HG02763 (cell line): ENCODE measurements around the gene STARD13.

Experiments used
- ATAC-seq: cut with Tn5 transposase; IDR thresholded peaks from one replicate; pipeline ENCODE4 v1.9.1; 2021; ENCODE audit warnings: mild to moderate bottlenecking, moderate library complexity; ENCODE audit not compliant: unreplicated experiment

STARD13 gene

DNA sequence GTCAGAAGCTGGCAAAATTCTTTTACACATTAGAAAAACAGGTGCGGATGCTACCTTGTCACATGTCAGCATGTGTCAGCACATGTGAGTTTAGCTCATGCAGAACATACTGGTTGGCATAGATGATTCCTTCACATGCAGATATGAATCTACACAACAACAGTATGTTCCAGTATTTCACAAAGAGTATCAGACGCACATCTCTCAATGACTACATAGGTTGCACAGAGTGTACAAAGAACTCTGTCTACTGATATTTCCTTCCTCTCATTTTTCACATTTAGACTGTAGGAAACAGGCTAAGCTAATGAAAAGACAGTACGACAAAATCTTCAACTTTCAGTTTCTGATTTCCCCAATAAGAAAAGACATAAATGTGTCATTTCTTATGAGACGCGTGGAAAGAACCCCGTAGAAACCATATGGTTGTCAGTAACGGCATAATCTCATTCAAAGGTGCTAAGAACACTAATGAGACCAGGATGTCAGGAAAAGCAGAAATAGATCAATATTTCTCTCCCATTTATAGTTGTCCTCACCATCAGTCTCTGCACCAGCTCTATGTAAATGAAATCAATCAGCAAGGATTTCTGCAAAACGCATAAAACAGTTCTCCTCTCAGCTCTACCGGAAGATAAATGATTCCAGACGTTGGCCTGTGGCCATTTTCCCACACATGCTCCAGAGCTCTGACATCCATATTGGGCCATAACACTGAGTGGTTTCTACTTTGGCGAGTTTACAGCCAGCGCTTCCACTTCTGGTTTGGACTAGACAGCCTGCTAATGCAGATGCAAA, 81.2 kb downstream of the STARD13 start:
- ATAC-seq, result no peak

- no peak for ATAC-seq
These were observed 82.8 kb downstream of the STARD13 start for GRCh38 chr13:33202644-33203169.

GRCh38 chr13:33201659-33202058, 83.9 kb downstream of the STARD13 start:
- ATAC-seq, result no peak

- ATAC-seq, result no peak
These were observed 86.2 kb downstream of the STARD13 start for GRCh38 chr13:33199289-33199850.

GRCh38 chr13:33197541-33197971, 88.0 kb downstream of the STARD13 start:
- no peak for ATAC-seq

GRCh38 chr13:33196767-33197166, 88.8 kb downstream of the STARD13 start:
- no peak for ATAC-seq

DNA sequence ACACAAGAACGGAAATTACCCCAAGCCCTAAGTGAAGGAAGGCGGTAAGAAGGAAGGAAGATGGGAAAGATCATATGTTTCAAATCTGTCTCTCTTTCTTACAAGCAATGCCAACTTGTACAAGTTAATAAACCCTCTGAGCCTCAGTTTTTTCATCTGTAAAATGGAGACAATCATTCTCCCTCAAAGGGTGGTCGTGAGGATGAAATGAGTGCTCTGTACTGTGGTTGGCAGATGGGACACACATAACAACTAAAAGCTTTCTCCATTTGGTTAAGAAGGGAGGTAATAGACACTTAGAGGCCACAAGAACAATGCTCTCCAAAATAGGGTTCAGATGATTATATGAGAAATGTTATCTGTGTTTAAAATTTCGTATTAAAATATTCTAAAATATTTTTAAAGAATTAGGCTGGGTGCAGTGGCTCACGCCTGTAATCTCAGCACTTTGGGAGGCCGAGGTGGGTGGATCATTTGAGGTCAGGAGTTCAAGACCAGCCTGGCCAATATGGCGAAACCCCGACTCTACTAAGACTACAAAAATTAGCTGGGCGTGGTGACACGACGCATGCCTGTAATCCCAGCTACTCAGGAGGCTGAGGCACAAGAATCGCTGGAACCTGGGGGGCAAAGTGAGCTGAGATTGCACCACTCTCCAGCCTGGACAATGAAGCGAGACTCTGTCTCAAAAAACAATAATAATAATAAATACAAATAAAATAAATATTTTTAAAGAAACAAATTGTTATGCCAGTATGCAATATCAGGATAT, 89.7 kb downstream of the STARD13 start:
- ATAC-seq, result no peak

DNA sequence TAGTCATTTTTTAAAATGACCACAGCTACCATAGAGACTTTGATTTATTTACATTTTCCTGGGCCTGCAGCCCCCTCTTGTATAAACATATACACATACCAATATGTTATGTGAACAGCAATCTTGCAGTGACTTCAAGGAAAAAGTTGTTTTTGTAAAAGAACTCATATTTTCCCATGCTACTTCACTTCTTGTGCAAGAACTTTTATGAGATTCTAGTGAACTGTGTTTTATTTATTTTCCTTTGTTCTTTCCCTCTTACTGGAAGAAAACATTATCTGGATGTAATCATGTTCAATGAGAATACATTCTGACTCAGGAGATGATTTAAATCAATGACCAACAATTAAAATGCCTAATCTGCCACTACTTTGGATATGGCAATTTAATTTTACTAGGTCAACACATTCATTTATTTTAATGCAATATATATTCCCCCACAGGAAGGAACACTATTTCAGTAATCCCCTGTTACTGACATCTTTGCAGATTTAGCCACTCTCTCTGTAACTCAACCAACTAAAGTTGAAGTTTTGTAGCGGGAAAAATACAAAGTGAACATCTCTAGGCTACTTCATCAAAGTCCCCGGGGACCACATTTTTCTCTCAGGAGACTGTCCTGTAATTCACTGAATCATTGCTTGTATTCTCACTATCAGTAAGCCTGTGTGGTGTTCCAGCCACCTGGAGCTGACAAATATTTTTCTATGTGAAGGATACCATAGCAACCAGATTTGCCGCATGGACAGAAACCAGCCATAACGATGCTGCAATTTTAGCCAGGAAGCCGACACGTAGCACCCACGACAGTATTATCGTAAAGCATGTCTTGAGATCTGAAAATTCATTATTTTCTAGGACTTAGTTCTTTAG, 90.5 kb downstream of the STARD13 start:
- peak; percentile 84 for ATAC-seq

- no peak for ATAC-seq
These were observed 92.1 kb downstream of the STARD13 start for GRCh38 chr13:33193428-33193974.

DNA sequence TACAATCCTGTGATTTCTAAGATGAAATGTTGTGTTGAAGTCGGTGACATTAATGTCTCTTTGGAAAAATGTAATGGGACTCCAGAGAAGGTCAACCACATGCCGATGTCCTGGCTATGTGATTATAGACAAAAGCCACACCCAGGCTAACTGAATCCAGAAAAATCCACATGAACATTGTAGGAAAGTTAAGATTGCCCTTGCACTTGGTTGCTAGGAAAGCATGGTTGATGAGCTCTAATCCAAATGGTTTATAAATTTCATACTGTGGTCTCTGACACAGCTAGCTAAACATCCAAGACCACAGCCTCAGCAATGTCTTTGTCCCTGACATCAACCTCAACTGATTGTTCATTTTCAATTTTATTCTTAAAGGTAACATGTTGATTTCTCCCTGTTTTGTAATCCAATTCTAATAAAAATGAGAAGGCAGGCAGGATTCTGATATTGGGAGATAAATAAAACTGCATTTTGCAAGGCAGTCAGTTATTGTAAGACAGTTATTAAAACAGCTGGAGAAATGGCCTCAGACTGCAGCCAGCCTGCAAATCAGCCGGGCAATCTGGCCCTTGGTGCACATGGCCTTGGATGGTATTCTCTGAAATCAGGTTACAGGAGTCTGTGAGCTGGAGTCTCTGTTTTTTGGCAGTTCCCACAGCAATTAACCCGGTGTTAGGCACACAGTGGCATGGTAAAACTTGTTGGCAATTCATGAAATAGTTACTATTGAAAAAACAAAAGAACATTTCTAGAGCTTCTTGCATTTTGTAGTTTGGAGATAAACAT, 93.9 kb downstream of the STARD13 start:
- no peak for ATAC-seq

DNA sequence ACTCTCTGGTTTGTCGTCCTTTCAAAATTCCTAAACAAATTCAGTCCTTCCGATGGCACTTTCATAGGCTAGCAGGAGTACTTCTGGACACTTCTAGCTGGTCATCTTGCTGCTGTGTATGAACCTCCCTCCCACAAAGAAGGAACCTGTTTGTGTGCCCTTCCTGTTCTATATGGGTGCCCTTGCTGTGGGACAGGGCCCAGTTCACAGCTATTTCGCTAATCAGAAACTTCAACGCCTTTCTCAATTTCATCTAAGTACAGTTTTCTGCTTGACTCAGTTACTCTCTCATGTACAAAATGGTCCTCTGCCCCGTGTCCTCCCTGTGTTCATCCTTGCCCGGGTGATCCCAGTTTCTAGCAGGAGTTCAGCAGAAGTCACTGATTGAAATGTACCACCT, 96.1 kb downstream of the STARD13 start:
- no peak for ATAC-seq

GRCh38 chr13:33188093-33188882, 97.3 kb downstream of the STARD13 start:
- ATAC-seq, result peak; percentile 54

GRCh38 chr13:33186861-33187291, 98.7 kb downstream of the STARD13 start:
- no peak for ATAC-seq

GRCh38 chr13:33185853-33186252, 99.7 kb downstream of the STARD13 start:
- ATAC-seq, result no peak

DNA sequence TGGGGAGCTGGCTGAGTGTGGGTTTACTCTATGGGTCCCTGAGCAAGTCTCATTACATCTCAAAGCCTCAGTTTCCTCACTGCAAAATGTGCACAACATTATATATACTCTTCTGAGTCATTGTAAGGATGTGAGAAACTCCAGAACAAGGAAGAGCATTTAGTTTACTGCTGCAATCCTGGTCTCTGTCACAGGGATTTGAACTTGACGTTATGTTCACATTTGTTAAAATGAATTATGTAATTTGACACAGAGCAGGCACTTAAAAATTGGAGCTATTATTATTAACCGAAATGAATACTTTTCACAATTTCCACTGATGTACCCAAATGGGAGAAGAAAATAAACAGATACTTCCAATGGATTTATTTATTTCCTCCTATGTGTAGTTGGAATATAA, 101.0 kb downstream of the STARD13 start:
- no peak for ATAC-seq

GRCh38 chr13:33184112-33184490, 101.5 kb downstream of the STARD13 start:
- no peak for ATAC-seq

DNA sequence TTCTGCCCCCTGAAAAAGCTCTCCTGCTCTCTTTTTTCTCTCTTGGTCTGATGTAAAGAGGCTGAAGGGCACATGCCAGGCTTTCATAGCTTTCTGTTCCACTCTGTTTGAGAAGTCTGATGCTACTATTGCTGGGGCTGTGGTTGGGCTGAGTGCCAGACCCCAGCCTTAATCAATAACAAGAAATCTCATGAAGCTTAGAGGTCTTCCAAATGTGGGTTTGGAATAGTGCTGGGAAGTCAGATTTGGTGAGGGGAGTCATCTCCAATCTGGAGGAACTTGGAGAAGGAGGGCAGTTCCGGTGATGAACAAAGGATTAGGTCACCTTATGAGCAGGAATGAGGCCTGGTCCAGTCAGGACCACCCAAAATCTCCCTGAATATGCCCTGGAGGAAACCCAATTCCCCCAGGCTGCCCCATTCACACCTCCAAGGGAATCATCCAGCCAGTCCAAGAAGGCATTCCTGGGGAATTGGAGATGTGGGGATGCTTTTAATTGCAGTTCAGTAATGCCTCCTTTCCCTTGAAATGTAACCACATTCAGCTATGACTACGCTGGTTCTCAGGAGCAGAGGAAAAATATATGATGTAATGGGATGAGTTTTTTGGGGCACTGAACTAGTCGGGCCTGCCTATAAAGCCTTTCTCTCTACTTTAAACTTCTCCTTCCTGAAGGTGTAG, 102.0 kb downstream of the STARD13 start:
- ATAC-seq, result no peak

DNA sequence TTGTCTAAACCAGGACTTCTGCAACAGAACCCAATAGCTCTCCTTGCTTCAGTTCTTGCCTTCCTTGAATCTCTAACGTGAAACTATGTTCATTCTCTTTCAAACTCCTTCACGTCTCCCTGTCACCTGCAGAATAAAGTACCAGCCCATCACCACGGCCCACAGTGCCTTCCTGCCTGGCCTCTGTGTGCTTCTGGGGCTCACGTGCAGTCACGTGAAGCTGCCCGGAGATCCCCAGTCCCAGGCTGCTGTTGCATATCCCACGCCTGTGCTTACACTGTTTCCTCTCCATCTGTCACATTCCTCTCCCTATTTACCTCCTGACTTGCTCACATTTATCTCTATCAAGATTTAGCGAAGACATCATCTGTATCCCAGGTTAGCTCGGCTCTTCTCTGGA, 102.8 kb downstream of the STARD13 start:
- ATAC-seq, result peak; percentile 59
